ES-I3 (cell line): ENCODE data around the gene SKIC3.

Experiments used
- H3K36me3 ChIP-seq: 2 replicates; pipeline ENCODE4 v1.6.1; 2013; ENCODE audit warnings: mild to moderate bottlenecking, low read length, control low read depth, moderate library complexity; ENCODE audit not compliant: insufficient read depth
- H3K4me1 ChIP-seq: 2 replicates; pipeline ENCODE4 v1.6.1; 2013; ENCODE audit warnings: mild to moderate bottlenecking, control low read depth, low read length; ENCODE audit not compliant: insufficient read depth
- H3K9ac ChIP-seq: 2 replicates; pipeline ENCODE4 v1.6.1; 2013; ENCODE audit warnings: low read depth, mild to moderate bottlenecking, low read length, moderate library complexity
- H3K9me3 ChIP-seq: 2 replicates; pipeline ENCODE4 v1.6.1; 2013; ENCODE audit warnings: mild to moderate bottlenecking, low read length, moderate library complexity; ENCODE audit not compliant: control insufficient read depth, insufficient read depth

SKIC3 gene

DNA sequence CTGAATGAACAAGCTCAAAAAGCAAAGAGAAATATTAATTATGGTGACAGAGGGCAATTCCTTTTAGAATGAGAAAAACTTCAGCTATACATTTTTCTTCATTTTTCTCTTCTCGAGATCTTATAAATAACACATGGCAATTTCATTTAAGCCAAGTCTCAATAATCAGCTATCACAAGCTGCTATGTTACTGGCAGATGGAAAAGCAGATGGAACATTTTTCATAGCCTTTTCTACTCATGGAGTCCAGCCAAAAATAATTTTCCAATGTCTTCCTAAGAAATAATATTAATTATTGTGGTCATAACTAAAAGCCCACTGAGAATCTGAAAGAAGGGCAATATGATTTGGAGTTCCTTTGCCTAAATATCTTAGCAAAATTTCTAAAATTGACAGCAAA lies 35.6 kb downstream of the SKIC3 start:
- Histone ChIP-seq H3K9ac (no peak overlapping the region), H3K36me3 (peaks cover 10% of the 10 kb centered on the region), H3K9me3 (no peaks in the 10 kb centered on the region), H3K4me1 (no peaks in the 10 kb centered on the region)

DNA sequence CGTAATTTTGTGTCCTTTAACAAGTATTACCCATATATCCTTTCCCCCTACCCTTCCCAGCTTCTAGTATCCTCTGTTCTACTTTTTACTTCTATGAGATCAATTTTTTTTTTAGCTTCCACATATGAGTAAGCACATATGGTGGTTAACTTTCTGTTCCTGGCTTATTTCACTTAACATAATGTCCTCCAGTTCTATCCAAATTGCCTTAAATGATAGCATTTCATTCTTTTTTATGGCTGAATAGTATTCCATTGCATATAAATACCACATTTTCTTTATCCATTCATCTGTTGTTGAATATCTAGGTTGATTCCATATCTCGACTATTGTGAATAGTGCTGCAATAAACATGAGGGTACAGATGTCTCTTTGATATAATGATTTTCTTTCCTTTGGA lies 36.4 kb downstream of the SKIC3 start:
- Histone ChIP-seq H3K36me3 (peaks cover 10% of the 10 kb centered on the region), H3K9ac (no peak overlapping the region), H3K9me3 (no peaks in the 10 kb centered on the region), H3K4me1 (no peaks in the 10 kb centered on the region)

DNA sequence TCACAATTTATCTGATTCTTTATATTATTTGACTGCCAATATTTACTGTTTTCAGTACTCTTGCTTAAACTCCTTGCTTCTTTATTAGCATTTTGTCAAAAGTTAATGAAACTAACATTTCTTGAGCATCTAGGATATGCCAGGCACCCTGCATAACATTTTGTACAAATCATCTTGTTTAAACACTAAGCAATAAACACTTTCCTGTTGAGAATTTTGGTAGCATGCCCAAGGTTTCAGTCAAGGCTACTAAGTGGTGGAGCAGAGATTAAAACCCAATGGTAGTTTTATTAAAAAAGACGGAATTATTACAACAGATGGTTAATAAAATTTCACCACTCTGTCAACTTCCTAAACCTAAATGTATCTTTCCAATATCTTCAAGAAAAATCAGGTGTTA lies 43.2 kb downstream of the SKIC3 start:
- no peak overlapping the region for H3K9ac ChIP-seq
- H3K36me3 ChIP-seq, result 0 out of 2 replicates have a peak, but pooled peaks cover 6% of the 10 kb centered on the region

DNA sequence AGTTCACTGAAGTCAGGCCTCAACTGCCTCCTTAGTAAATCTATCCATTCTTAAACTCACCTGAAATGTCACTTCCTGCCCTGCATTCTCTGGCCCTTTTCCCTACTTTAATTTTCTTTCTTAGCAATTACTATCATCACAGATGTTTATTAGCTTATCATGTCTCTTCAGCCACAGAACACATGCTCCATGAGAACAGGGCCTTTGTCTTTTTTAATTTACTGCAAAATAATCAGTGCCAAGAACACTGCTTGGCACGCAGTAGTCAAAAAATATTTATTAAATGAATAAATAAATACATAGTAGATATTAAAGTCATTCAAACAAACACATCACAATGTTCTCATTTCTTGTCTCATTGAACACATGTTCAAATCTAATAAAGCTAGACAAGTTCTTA lies 46.2 kb downstream of the SKIC3 start:
- Histone ChIP-seq H3K9me3 (no peaks in the 10 kb centered on the region), H3K4me1 (no peaks in the 10 kb centered on the region; the same call in 1 of the 2 replicates), H3K9ac (no peak overlapping the region), H3K36me3 (peaks cover 7% of the 10 kb centered on the region; the same call in 1 of the 2 replicates)

More for the DNA sequence above, 43.2 kb downstream of the SKIC3 start:
- Histone ChIP-seq H3K9me3 (no peaks in the 10 kb centered on the region), H3K4me1 (no peaks in the 10 kb centered on the region; the same call in 1 of the 2 replicates)
